ENCODE data around the gene ETFA. TPM values are rescaled to one million over a fixed set of nuclear protein-coding genes. Genes with fewer than 3 reads are reported as not detected.

The ETFA gene
- total RNA-seq, 4 donors from 2014 or later, result 179 to 261 (median 227) TPM

DNA sequence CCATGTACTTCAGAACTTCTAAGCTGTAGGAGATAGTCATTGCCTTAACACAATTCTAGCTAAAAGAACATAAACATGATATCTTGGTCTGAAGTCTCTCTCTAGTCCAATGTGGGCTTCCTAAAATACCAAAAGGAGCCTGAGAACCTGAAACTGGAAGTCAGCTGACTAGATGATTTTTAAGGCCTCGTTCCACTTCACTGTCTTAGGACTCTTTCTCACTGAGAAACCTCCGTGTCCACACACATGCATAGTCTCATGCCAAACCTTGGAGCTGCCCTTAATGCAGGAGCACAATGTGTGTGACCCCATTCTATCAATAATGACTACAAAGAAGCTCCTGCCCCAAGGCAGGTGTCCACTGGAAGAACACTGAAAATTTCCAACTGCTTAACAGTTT, 87.7 kb downstream of the ETFA start:
- ATAC-seq, result no peak
- Histone ChIP-seq H3K4me1 (no peaks in the 10 kb centered on the region), H3K9me3 (no peaks in the 10 kb centered on the region), H3K27ac (no peak overlapping the region), H3K27me3 (no peaks in the 10 kb centered on the region), H3K4me3 (no peak overlapping the region), H3K36me3 (peaks cover 0 to 22% of the 10 kb centered on the region in 2 donors)
- intact Hi-C loops (cut with DNase I; ENCODE audit: low total_unique reads) (no loop called here), in situ Hi-C loops (cut with MboI; ENCODE audit: low sequenced_read_pairs in 4 of 4) (no loop called here)
- no peak for DNase-seq
- TF ChIP-seq POLR2A (IDR thresholded peaks at IDR 0.05), result no peak
- TF ChIP-seq, protein P1, sequence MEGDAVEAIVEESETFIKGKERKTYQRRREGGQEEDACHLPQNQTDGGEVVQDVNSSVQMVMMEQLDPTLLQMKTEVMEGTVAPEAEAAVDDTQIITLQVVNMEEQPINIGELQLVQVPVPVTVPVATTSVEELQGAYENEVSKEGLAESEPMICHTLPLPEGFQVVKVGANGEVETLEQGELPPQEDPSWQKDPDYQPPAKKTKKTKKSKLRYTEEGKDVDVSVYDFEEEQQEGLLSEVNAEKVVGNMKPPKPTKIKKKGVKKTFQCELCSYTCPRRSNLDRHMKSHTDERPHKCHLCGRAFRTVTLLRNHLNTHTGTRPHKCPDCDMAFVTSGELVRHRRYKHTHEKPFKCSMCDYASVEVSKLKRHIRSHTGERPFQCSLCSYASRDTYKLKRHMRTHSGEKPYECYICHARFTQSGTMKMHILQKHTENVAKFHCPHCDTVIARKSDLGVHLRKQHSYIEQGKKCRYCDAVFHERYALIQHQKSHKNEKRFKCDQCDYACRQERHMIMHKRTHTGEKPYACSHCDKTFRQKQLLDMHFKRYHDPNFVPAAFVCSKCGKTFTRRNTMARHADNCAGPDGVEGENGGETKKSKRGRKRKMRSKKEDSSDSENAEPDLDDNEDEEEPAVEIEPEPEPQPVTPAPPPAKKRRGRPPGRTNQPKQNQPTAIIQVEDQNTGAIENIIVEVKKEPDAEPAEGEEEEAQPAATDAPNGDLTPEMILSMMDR (IDR thresholded peaks at IDR 0.05 in 4 of 5, conservative IDR thresholded peaks at IDR 0.05 in 1 of 5), result no peak

DNA sequence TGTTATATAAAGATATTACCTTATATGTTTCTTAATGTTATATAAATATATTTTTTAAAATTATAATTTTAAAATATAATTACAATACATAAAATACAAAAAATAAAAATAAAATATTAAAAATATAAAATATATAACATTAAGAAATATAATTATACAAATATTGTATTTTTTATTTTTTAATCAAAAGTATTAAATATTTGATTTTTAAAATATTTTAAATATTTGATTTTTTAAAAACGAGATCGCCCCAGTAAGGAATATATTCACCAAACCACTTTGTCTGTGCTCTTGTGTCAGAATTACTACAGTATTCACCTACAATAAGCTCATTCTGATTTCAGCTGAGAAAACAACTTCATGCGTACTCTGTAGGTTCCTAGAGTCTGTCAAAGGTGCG, 89.1 kb downstream of the ETFA start:
- no peak overlapping the region for H3K4me3 ChIP-seq
- no peak for ATAC-seq
- H3K27me3 ChIP-seq, result no peaks in the 10 kb centered on the region
- in situ Hi-C loops (cut with MboI; ENCODE audit: low sequenced_read_pairs in 4 of 4), result no loop called here
- TF ChIP-seq POLR2A (IDR thresholded peaks at IDR 0.05), result no peak
- TF ChIP-seq, protein P1 (IDR thresholded peaks at IDR 0.05 in 4 of 5, conservative IDR thresholded peaks at IDR 0.05 in 1 of 5), result no peak
- intact Hi-C loops (cut with DNase I; ENCODE audit: low total_unique reads), result no loop called here
- H3K27ac ChIP-seq, result no peak overlapping the region
- peaks cover 0 to 15% of the 10 kb centered on the region in 2 donors for H3K36me3 ChIP-seq
- H3K9me3 ChIP-seq, result no peaks in the 10 kb centered on the region
- DNase-seq, result no peak
- peaks cover 7 to 8% of the 10 kb centered on the region in 2 donors for H3K4me1 ChIP-seq

DNA sequence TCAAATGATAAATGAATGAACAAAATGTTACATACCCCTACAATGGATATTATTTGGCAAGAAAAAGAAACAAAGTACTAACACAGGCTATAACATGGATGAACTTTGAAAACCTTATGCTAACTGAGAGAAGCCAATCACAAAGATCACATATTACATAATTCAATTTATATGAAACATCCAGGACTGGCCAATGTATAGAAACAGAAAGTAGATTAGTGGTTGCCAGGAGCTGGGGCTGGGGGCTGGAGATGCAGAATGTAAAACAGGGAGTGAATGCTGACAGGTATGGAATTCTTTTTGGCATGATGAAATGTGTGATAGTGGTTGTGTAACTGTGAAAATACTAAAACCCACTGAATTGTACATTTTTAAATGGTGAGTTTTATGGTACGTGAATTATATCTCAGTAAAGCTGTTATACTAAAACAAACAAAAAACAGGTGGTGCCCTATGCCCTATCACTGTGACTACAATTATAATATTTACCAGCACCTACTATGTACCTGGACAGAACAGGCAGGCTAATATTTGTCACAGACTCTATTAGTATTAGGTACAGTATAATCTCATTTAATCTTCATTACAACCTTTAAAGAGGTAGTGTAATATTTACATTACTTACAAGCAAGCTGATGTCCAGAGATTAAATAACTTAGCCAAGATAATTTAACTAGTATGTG, 90.0 kb downstream of the ETFA start:
- ATAC-seq, result no peak
- H3K27ac ChIP-seq, result no peak overlapping the region
- no peak overlapping the region for H3K4me3 ChIP-seq
- peaks cover 9 to 10% of the 10 kb centered on the region in 2 donors for H3K4me1 ChIP-seq
- TF ChIP-seq POLR2A (IDR thresholded peaks at IDR 0.05), result no peak
- intact Hi-C loops (cut with DNase I; ENCODE audit: low total_unique reads) (no loop called here), in situ Hi-C loops (cut with MboI; ENCODE audit: low sequenced_read_pairs in 4 of 4) (no loop called here)
- no peaks in the 10 kb centered on the region for H3K27me3 ChIP-seq
- H3K9me3 ChIP-seq, result no peaks in the 10 kb centered on the region
- H3K36me3 ChIP-seq, result peaks cover 0 to 15% of the 10 kb centered on the region in 2 donors
- no peak for DNase-seq

DNA sequence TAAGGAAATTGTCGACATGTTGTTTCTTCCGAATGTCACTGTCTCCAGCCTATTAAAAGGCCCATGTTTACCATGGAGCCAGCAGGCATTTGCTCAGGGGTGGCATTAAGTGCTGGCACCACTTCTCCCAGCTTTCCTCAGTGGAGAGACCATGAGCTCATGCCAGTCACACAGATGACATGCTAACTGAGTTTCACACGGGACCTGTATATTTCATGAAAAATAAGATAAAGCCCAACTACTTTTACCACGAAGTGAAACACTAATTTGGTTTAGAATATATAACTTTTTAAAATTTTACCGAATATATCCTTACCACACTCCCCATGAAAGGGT, 93.4 kb downstream of the ETFA start:
- H3K27ac ChIP-seq, result no peak overlapping the region
- ATAC-seq (no peak), DNase-seq (no peak)
- TF ChIP-seq, protein P1 (IDR thresholded peaks at IDR 0.05 in 4 of 5, conservative IDR thresholded peaks at IDR 0.05 in 1 of 5), result no peak
- TF ChIP-seq POLR2A (IDR thresholded peaks at IDR 0.05), result no peak
- in situ Hi-C loops (cut with MboI; ENCODE audit: low sequenced_read_pairs in 4 of 4) (no loop called here), intact Hi-C loops (cut with DNase I; ENCODE audit: low total_unique reads) (no loop called here)
- no peaks in the 10 kb centered on the region for H3K9me3 ChIP-seq
- peaks cover 0 to 12% of the 10 kb centered on the region in 2 donors for H3K36me3 ChIP-seq
- no peak overlapping the region for H3K4me3 ChIP-seq
- H3K27me3 ChIP-seq, result no peaks in the 10 kb centered on the region
- peaks cover 10 to 13% of the 10 kb centered on the region in 2 donors for H3K4me1 ChIP-seq

DNA sequence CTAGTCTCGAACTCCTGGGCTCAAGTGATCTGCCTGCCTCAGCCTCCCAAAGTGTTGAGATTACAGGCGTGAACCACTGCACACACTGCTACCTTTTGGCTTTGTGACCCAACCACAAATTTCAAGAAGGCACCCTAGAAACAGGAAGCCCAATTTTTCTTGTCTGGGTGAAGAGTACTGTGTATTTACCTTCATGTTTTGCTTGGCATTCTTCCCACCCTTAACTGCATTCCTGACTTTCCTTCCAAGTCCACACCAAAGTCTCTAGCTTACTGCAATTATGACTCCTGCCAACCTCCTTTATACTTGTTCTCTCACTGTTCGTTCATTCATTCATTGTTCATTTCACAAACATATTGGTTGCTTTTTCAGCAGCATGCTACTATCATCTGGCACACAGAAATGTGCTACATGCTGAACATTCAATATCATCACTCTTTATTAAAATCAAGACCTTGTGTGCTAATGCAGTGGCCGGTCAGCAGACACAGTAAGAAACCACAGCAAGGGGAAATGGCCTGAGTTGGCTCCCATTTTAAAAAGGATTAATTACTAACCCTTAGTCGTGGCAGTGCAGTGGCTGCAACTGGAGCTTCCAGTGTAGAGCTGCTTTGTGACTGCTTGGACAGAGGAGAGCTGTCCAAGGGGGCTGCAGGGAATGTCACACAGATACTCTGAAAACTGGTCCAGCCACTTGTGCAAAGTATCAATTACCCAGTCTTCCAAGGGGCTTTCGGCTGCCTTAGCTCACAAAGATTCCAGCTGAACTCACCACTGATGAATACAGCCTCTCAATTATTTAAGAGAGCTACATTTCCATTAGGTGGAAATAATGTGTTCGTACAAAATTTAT, 94.0 kb downstream of the ETFA start:
- no peak overlapping the region for H3K4me3 ChIP-seq
- peaks cover 0 to 13% of the 10 kb centered on the region in 2 donors for H3K36me3 ChIP-seq
- H3K4me1 ChIP-seq, result peaks cover 10 to 13% of the 10 kb centered on the region in 2 donors
- H3K27me3 ChIP-seq, result no peaks in the 10 kb centered on the region
- no peak overlapping the region for H3K27ac ChIP-seq
- ATAC-seq (no peak), DNase-seq (no peak)
- intact Hi-C loops (cut with DNase I; ENCODE audit: low total_unique reads), result no loop called here
- TF ChIP-seq POLR2A (IDR thresholded peaks at IDR 0.05), result no peak
- TF ChIP-seq, protein P1 (IDR thresholded peaks at IDR 0.05 in 4 of 5, conservative IDR thresholded peaks at IDR 0.05 in 1 of 5), result no peak
- in situ Hi-C loops (cut with MboI; ENCODE audit: low sequenced_read_pairs in 4 of 4), result no loop called here
- no peaks in the 10 kb centered on the region for H3K9me3 ChIP-seq

All from gastrocnemius medialis (tissue), 4 donors.